ENCODE measurements around the gene EPOP.

The EPOP gene

GRCh38 chr17:38674014-38674748 is 576 bp downstream of the EPOP start:
- no peak for DNase-seq (ENCODE audit: low read depth, low spot score)

GRCh38 chr17:38673707-38674013 is 1.1 kb downstream of the EPOP start:
- DNase-seq (ENCODE audit: low read depth, low spot score): peak; percentile 48

- no peak for DNase-seq (ENCODE audit: low read depth, low spot score)
Measured at GRCh38 chr17:38672788-38673706, 1.7 kb downstream of the EPOP start.

- DNase-seq (ENCODE audit: low read depth, low spot score): no peak
Measured at GRCh38 chr17:38671939-38672720, 2.6 kb downstream of the EPOP start.

GRCh38 chr17:38669520-38669919 is 5.2 kb downstream of the EPOP start:
- DNase-seq (ENCODE audit: low read depth, low spot score): no peak

- DNase-seq (ENCODE audit: low read depth, low spot score): no peak
Measured at GRCh38 chr17:38667787-38668122, 7.0 kb downstream of the EPOP start.

- DNase-seq (ENCODE audit: low read depth, low spot score): peak; percentile 85
Measured at GRCh38 chr17:38667099-38667786, 7.5 kb downstream of the EPOP start.

- DNase-seq (ENCODE audit: low read depth, low spot score): no peak
Measured at GRCh38 chr17:38663964-38664644, 10.7 kb downstream of the EPOP start.

- DNase-seq (ENCODE audit: low read depth, low spot score): peak; percentile 83
Measured at GRCh38 chr17:38663125-38663751, 11.5 kb downstream of the EPOP start.

- DNase-seq (ENCODE audit: low read depth, low spot score): no peak
Measured at GRCh38 chr17:38660097-38661025, 14.4 kb downstream of the EPOP start.

- no peak for DNase-seq (ENCODE audit: low read depth, low spot score)
Measured at GRCh38 chr17:38659415-38659814, 15.3 kb downstream of the EPOP start.

- no peak for DNase-seq (ENCODE audit: low read depth, low spot score)
Measured at GRCh38 chr17:38658741-38659345, 15.9 kb downstream of the EPOP start.

GRCh38 chr17:38657824-38658740 is 16.7 kb downstream of the EPOP start:
- no peak for DNase-seq (ENCODE audit: low read depth, low spot score)

- no peak for DNase-seq (ENCODE audit: low read depth, low spot score)
Measured at GRCh38 chr17:38656959-38657823, 17.6 kb downstream of the EPOP start.

GRCh38 chr17:38654411-38655398 is 20.1 kb downstream of the EPOP start:
- DNase-seq (ENCODE audit: low read depth, low spot score): no peak

GRCh38 chr17:38653679-38654078 is 21.1 kb downstream of the EPOP start:
- DNase-seq (ENCODE audit: low read depth, low spot score): no peak
